ENCODE data around the gene VAV3.
A peak's percentile ranks its signal among the peaks of the same experiment; 100 is the strongest.

The VAV3 gene

GRCh38 chr1:107681001-107681479 lies 283.9 kb downstream of the VAV3 start:
- Mint-ChIP-seq H3K27ac (no peak overlapping the region), H3K4me3 (no peak overlapping the region), H3K4me1 (no peaks in the 10 kb centered on the region), H3K9me3 (no peaks in the 10 kb centered on the region), H3K36me3 (no peaks in the 10 kb centered on the region)
- ATAC-seq: no peak
- DNase-seq (ENCODE audit: low spot score in 2 of 2): no peak

GRCh38 chr1:107680579-107680985 lies 284.4 kb downstream of the VAV3 start:
- no peak overlapping the region for H3K27ac Mint-ChIP-seq
- no peaks in the 10 kb centered on the region for H3K4me1 Mint-ChIP-seq
- H3K36me3 Mint-ChIP-seq: no peaks in the 10 kb centered on the region
- no peaks in the 10 kb centered on the region for H3K9me3 Mint-ChIP-seq
- DNase-seq (ENCODE audit: low spot score in 2 of 2): no peak
- no peak overlapping the region for H3K4me3 Mint-ChIP-seq
- no peak for ATAC-seq

GRCh38 chr1:107679411-107679953 lies 285.5 kb downstream of the VAV3 start:
- Mint-ChIP-seq H3K27ac (no peak overlapping the region), H3K4me3 (no peak overlapping the region), H3K9me3 (no peaks in the 10 kb centered on the region), H3K36me3 (no peaks in the 10 kb centered on the region), H3K4me1 (no peaks in the 10 kb centered on the region)
- DNase-seq (ENCODE audit: low spot score in 2 of 2): no peak
- no peak for ATAC-seq

- Mint-ChIP-seq H3K36me3 (no peaks in the 10 kb centered on the region), H3K9me3 (no peaks in the 10 kb centered on the region), H3K4me3 (no peak overlapping the region), H3K27ac (no peak overlapping the region), H3K4me1 (no peaks in the 10 kb centered on the region)
- ATAC-seq: no peak
- DNase-seq (ENCODE audit: low spot score in 2 of 2): no peak
Observed at GRCh38 chr1:107678993-107679392, 286.0 kb downstream of the VAV3 start.

GRCh38 chr1:107677697-107678096 lies 287.3 kb downstream of the VAV3 start:
- DNase-seq (ENCODE audit: low spot score in 2 of 2) (no peak), ATAC-seq (no peak)
- Mint-ChIP-seq H3K9me3 (no peaks in the 10 kb centered on the region), H3K4me1 (no peaks in the 10 kb centered on the region), H3K36me3 (no peaks in the 10 kb centered on the region), H3K4me3 (no peak overlapping the region), H3K27ac (no peak overlapping the region)

GRCh38 chr1:107674486-107674885 lies 290.5 kb downstream of the VAV3 start:
- DNase-seq (ENCODE audit: low spot score in 2 of 2) (no peak), ATAC-seq (no peak)
- H3K27ac Mint-ChIP-seq: no peak overlapping the region
- no peak overlapping the region for H3K4me3 Mint-ChIP-seq
- H3K4me1 Mint-ChIP-seq: no peaks in the 10 kb centered on the region
- H3K9me3 Mint-ChIP-seq: no peaks in the 10 kb centered on the region
- H3K36me3 Mint-ChIP-seq: no peaks in the 10 kb centered on the region

- Mint-ChIP-seq H3K4me3 (no peak overlapping the region), H3K9me3 (no peaks in the 10 kb centered on the region), H3K4me1 (no peaks in the 10 kb centered on the region), H3K27ac (no peak overlapping the region), H3K36me3 (no peaks in the 10 kb centered on the region)
- DNase-seq (ENCODE audit: low spot score in 2 of 2): no peak
- no peak for ATAC-seq
Observed at GRCh38 chr1:107673006-107673405, 292.0 kb downstream of the VAV3 start.

GRCh38 chr1:107670397-107671040 lies 294.5 kb downstream of the VAV3 start:
- H3K9me3 Mint-ChIP-seq: no peaks in the 10 kb centered on the region
- ATAC-seq (no peak), DNase-seq (ENCODE audit: low spot score in 2 of 2) (no peak)
- H3K36me3 Mint-ChIP-seq: no peaks in the 10 kb centered on the region
- H3K4me1 Mint-ChIP-seq: no peaks in the 10 kb centered on the region
- no peak overlapping the region for H3K27ac Mint-ChIP-seq
- H3K4me3 Mint-ChIP-seq: no peak overlapping the region

GRCh38 chr1:107669996-107670395 lies 295.0 kb downstream of the VAV3 start:
- H3K4me1 Mint-ChIP-seq: no peaks in the 10 kb centered on the region
- ATAC-seq: no peak
- no peaks in the 10 kb centered on the region for H3K36me3 Mint-ChIP-seq
- DNase-seq (ENCODE audit: low spot score in 2 of 2): no peak
- no peaks in the 10 kb centered on the region for H3K9me3 Mint-ChIP-seq
- no peak overlapping the region for H3K27ac Mint-ChIP-seq
- no peak overlapping the region for H3K4me3 Mint-ChIP-seq

GRCh38 chr1:107668762-107669161 lies 296.2 kb downstream of the VAV3 start:
- H3K4me3 Mint-ChIP-seq: no peak overlapping the region
- no peak overlapping the region for H3K27ac Mint-ChIP-seq
- H3K36me3 Mint-ChIP-seq: no peaks in the 10 kb centered on the region
- DNase-seq (ENCODE audit: low spot score in 2 of 2): no peak
- H3K4me1 Mint-ChIP-seq: no peaks in the 10 kb centered on the region
- ATAC-seq: no peak
- H3K9me3 Mint-ChIP-seq: no peaks in the 10 kb centered on the region

- DNase-seq (ENCODE audit: low spot score in 2 of 2) (no peak), ATAC-seq (no peak)
- Mint-ChIP-seq H3K4me1 (no peaks in the 10 kb centered on the region), H3K4me3 (no peak overlapping the region), H3K9me3 (no peaks in the 10 kb centered on the region), H3K36me3 (no peaks in the 10 kb centered on the region), H3K27ac (no peak overlapping the region)
Observed at GRCh38 chr1:107666493-107666892, 298.5 kb downstream of the VAV3 start.

GRCh38 chr1:107664982-107665925 lies 299.7 kb downstream of the VAV3 start:
- no peak for ATAC-seq
- no peak for DNase-seq (ENCODE audit: low spot score in 2 of 2)
- no peak overlapping the region for H3K4me3 Mint-ChIP-seq
- no peaks in the 10 kb centered on the region for H3K4me1 Mint-ChIP-seq
- H3K9me3 Mint-ChIP-seq: no peaks in the 10 kb centered on the region
- no peaks in the 10 kb centered on the region for H3K36me3 Mint-ChIP-seq
- peak overlapping the region; percentile 3 for H3K27ac Mint-ChIP-seq

GRCh38 chr1:107662971-107663370 lies 302.0 kb downstream of the VAV3 start:
- H3K4me3 Mint-ChIP-seq: no peak overlapping the region
- no peaks in the 10 kb centered on the region for H3K4me1 Mint-ChIP-seq
- H3K27ac Mint-ChIP-seq: no peak overlapping the region
- H3K36me3 Mint-ChIP-seq: no peaks in the 10 kb centered on the region
- DNase-seq (ENCODE audit: low spot score in 2 of 2) (no peak), ATAC-seq (no peak)
- H3K9me3 Mint-ChIP-seq: no peaks in the 10 kb centered on the region

GRCh38 chr1:107661158-107661557 lies 303.8 kb downstream of the VAV3 start:
- ATAC-seq: no peak
- H3K36me3 Mint-ChIP-seq: no peaks in the 10 kb centered on the region
- no peaks in the 10 kb centered on the region for H3K9me3 Mint-ChIP-seq
- no peaks in the 10 kb centered on the region for H3K4me1 Mint-ChIP-seq
- no peak overlapping the region for H3K27ac Mint-ChIP-seq
- DNase-seq (ENCODE audit: low spot score in 2 of 2): no peak
- H3K4me3 Mint-ChIP-seq: no peak overlapping the region

GRCh38 chr1:107659961-107660360 lies 305.0 kb downstream of the VAV3 start:
- no peaks in the 10 kb centered on the region for H3K9me3 Mint-ChIP-seq
- no peak for ATAC-seq
- H3K4me3 Mint-ChIP-seq: no peak overlapping the region
- no peaks in the 10 kb centered on the region for H3K4me1 Mint-ChIP-seq
- H3K36me3 Mint-ChIP-seq: no peaks in the 10 kb centered on the region
- H3K27ac Mint-ChIP-seq: no peak overlapping the region
- DNase-seq (ENCODE audit: low spot score in 2 of 2): no peak

GRCh38 chr1:107657356-107657755 lies 307.6 kb downstream of the VAV3 start:
- no peak overlapping the region for H3K27ac Mint-ChIP-seq
- H3K9me3 Mint-ChIP-seq: no peaks in the 10 kb centered on the region

More at GRCh38 chr1:107657356-107657755, 307.6 kb downstream of the VAV3 start:
- no peak overlapping the region for H3K4me3 Mint-ChIP-seq
- ATAC-seq (no peak), DNase-seq (ENCODE audit: low spot score in 2 of 2) (no peak)
- H3K36me3 Mint-ChIP-seq: no peaks in the 10 kb centered on the region
- no peaks in the 10 kb centered on the region for H3K4me1 Mint-ChIP-seq
